H1 (cell line): ENCODE data around the gene UNC13C. TPM values are rescaled to one million over a fixed set of nuclear protein-coding genes. Genes with fewer than 3 reads are reported as not detected.

Experiments
- CTCF ChIA-PET: fragments of 300-600 bp; sonication (Branson Sonifier 250); formaldehyde crosslinking; loops from one replicate; lab custom pipeline; 2021; ENCODE audit not compliant: partially characterized antibody; lab: Charles Lee
- POLR2A ChIA-PET: fragments of 300-600 bp; sonication (Branson Sonifier 250); formaldehyde crosslinking; loops from one replicate; lab custom pipeline; 2021; ENCODE audit warnings: inconsistent platforms; ENCODE audit not compliant: partially characterized antibody; lab: Charles Lee
- DNase-seq, 2 experiments: peaks; one replicate each; pipeline versions ENCODE4 v3.0.0 to v3.0.0-alpha.2; 2010 to 2022; ENCODE audit warnings: low spot score in 2 of 2, low read depth in 1 of 2, mixed read lengths in 1 of 2
- FAIRE-seq: peaks from 2 replicates; lab custom pipeline; 2011; peaks lifted over from hg19 to GRCh38; lab: Jason Lieb, UNC
- H2AFZ ChIP-seq: 2 replicates; pipeline ENCODE4 v1.8.1; 2012; ENCODE audit warnings: low read length, inconsistent platforms
- H2AK5ac ChIP-seq: 2 replicates; pipeline ENCODE4 v1.6.1; 2013; ENCODE audit warnings: low read depth, low read length
- H2BK120ac ChIP-seq: replicated peaks from 2 replicates; pipeline ENCODE3; 2013; ENCODE audit warnings: low read depth, low read length, inconsistent platforms
- H2BK12ac ChIP-seq: 2 replicates; pipeline ENCODE4 v1.6.1; 2013; ENCODE audit warnings: low read depth, low read length
- H2BK15ac ChIP-seq: 2 replicates; pipeline ENCODE4 v1.6.1; 2013; ENCODE audit warnings: low read length
- H2BK20ac ChIP-seq: 2 replicates; pipeline ENCODE4 v1.6.1; 2013; ENCODE audit warnings: low read length
- H2BK5ac ChIP-seq: 2 replicates; pipeline ENCODE4 v1.6.1; 2013; ENCODE audit warnings: low read depth, low read length
- H3K14ac ChIP-seq: 2 replicates; pipeline ENCODE4 v1.6.1; 2013; ENCODE audit warnings: inconsistent platforms; ENCODE audit not compliant: insufficient read length
- H3K18ac ChIP-seq: 2 replicates; pipeline ENCODE4 v1.6.1; 2013; ENCODE audit warnings: low read length; ENCODE audit errors: extremely low read depth
- H3K23ac ChIP-seq: 2 replicates; pipeline ENCODE4 v1.6.1; 2013; ENCODE audit warnings: inconsistent platforms; ENCODE audit not compliant: insufficient read length
- H3K23me2 ChIP-seq: 2 replicates; pipeline ENCODE4 v1.6.1; 2013; ENCODE audit warnings: low read depth, low read length
- H3K27ac ChIP-seq: 2 replicates; pipeline ENCODE4 v1.6.1; 2011; ENCODE audit warnings: low read depth, low read length, inconsistent platforms
- H3K27me3 ChIP-seq, 4 experiments: replicated peaks in 1 of 4; 1 replicate in 1 of 4; 2 replicates in 3 of 4; pipeline versions ENCODE4 v1.6.1 to v1.8.1; 2011 to 2013; ENCODE audit warnings: low read length in 3 of 4, mild to moderate bottlenecking in 3 of 4, inconsistent platforms in 2 of 4, mixed read lengths in 2 of 4, moderate library complexity in 1 of 4; ENCODE audit not compliant: control insufficient read depth in 3 of 4, insufficient read depth in 3 of 4; ENCODE audit errors: extremely low read depth in 1 of 4
- H3K36me3 ChIP-seq, 4 experiments: 2 replicates each; pipeline versions ENCODE4 v1.6.1 to v1.8.1; 2011 to 2013; ENCODE audit warnings: mild to moderate bottlenecking in 4 of 4, low read length in 3 of 4, moderate library complexity in 2 of 4, control low read depth in 1 of 4, inconsistent platforms in 1 of 4; ENCODE audit not compliant: insufficient read depth in 4 of 4, control insufficient read depth in 2 of 4
- H3K4ac ChIP-seq: replicated peaks from 2 replicates; pipeline ENCODE3; 2013; ENCODE audit warnings: low read length, low read depth, mixed read lengths, inconsistent platforms; ENCODE audit not compliant: insufficient read length
- H3K4me1 ChIP-seq, 4 experiments: replicated peaks in 1 of 4; 1 replicate in 1 of 4; 2 replicates in 3 of 4; pipeline versions ENCODE4 v1.6.1 to v1.8.1; 2011 to 2013; ENCODE audit warnings: low read length in 3 of 4, inconsistent platforms in 2 of 4, mixed read lengths in 1 of 4; ENCODE audit not compliant: insufficient read depth in 4 of 4, control insufficient read depth in 3 of 4
- H3K4me2 ChIP-seq, 2 experiments: 2 replicates each; pipeline versions ENCODE4 v1.6.1 to v1.8.1; 2011 to 2013; ENCODE audit warnings: low read depth in 2 of 2, low read length in 2 of 2, control low read depth in 1 of 2, inconsistent platforms in 1 of 2, mild to moderate bottlenecking in 1 of 2; ENCODE audit not compliant: insufficient read depth in 1 of 2
- H3K4me3 ChIP-seq, 4 experiments: fragments of 200-600, 300-600 bp in 1 of 4; sonication (generic), shearing (Covaris generic), sonication (Bioruptor Twin) in 1 of 4; 2 replicates each; pipeline versions ENCODE4 v1.5.1 to v1.8.1; 2011 to 2016; ENCODE audit warnings: low read length in 4 of 4, low read depth in 3 of 4, control low read depth in 2 of 4, inconsistent platforms in 2 of 4, mild to moderate bottlenecking in 2 of 4, mixed read lengths in 1 of 4, moderate library complexity in 1 of 4; ENCODE audit not compliant: insufficient read depth in 2 of 4; ENCODE audit errors: extremely low read depth in 1 of 4
- H3K56ac ChIP-seq: replicated peaks from 2 replicates; pipeline ENCODE3; 2013; ENCODE audit warnings: low read depth, mild to moderate bottlenecking, mixed read lengths, low read length, inconsistent platforms; ENCODE audit not compliant: insufficient read length
- H3K79me1 ChIP-seq: 2 replicates; pipeline ENCODE4 v1.6.1; 2013; ENCODE audit warnings: low read depth, low read length, control low read depth
- H3K79me2 ChIP-seq, 2 experiments: 2 replicates each; pipeline versions ENCODE4 v1.6.1 to v1.8.1; 2012 to 2013; ENCODE audit warnings: low read length in 2 of 2, mild to moderate bottlenecking in 2 of 2, inconsistent platforms in 1 of 2; ENCODE audit not compliant: insufficient read depth in 2 of 2, control insufficient read depth in 1 of 2
- H3K9ac ChIP-seq, 4 experiments: replicated peaks in 1 of 4; 1 replicate in 1 of 4; 2 replicates in 3 of 4; pipeline versions ENCODE4 v1.6.1 to v1.8.1; 2011 to 2013; ENCODE audit warnings: low read depth in 3 of 4, low read length in 3 of 4, control low read depth in 2 of 4, mild to moderate bottlenecking in 2 of 4, moderate library complexity in 2 of 4, inconsistent platforms in 1 of 4; ENCODE audit errors: extremely low read depth in 1 of 4
- H3K9me3 ChIP-seq, 2 experiments: 2 replicates each; pipeline versions ENCODE4 v1.6.1 to v1.8.1; 2012 to 2013; ENCODE audit warnings: mild to moderate bottlenecking in 2 of 2, moderate library complexity in 2 of 2, control low read depth in 1 of 2, inconsistent platforms in 1 of 2, low read depth in 1 of 2, low read length in 1 of 2, mixed read lengths in 1 of 2; ENCODE audit not compliant: insufficient read depth in 2 of 2
- H4K20me1 ChIP-seq, 2 experiments: replicated peaks in 1 of 2; 2 replicates each; pipeline versions ENCODE3 to v1.8.1; 2011 to 2013; ENCODE audit warnings: inconsistent platforms in 2 of 2, low read length in 2 of 2, mild to moderate bottlenecking in 1 of 2; ENCODE audit not compliant: insufficient read depth in 2 of 2, control insufficient read depth in 1 of 2
- H4K5ac ChIP-seq: 2 replicates; pipeline ENCODE4 v1.6.1; 2013; ENCODE audit warnings: low read length, low read depth, mixed read lengths, inconsistent platforms; ENCODE audit not compliant: insufficient read length
- H4K8ac ChIP-seq: 2 replicates; pipeline ENCODE4 v1.8.0; 2013; ENCODE audit warnings: mild to moderate bottlenecking, moderate library complexity, low read length, inconsistent platforms; ENCODE audit not compliant: insufficient read depth; ENCODE audit errors: extremely low read depth
- H4K91ac ChIP-seq: replicated peaks from 2 replicates; pipeline ENCODE3; 2013; ENCODE audit warnings: low read length, mixed read lengths, inconsistent platforms; ENCODE audit not compliant: insufficient read length
- ASH2L ChIP-seq: fragments of 200-600, 300-600 bp; sonication (generic); IDR thresholded peaks from one replicate; pipeline ENCODE4 v1.7.1; 2017; ENCODE audit warnings: low read length
- CBX5 ChIP-seq: fragments of 300-800, 300-1000 bp; sonication (generic); IDR thresholded peaks from 2 replicates; pipeline ENCODE4 v1.7.1; 2016; ENCODE audit warnings: antibody characterized with exemption, low read length, low read depth
- CBX8 ChIP-seq: fragments of 300-800, 300-1000 bp; sonication (generic); IDR thresholded peaks from 2 replicates; pipeline ENCODE4 v1.7.1; 2016; ENCODE audit warnings: low read depth, low read length, borderline replicate concordance
- CEBPB ChIP-seq: IDR thresholded peaks from 2 replicates; pipeline ENCODE4 v1.6.1; 2012; ENCODE audit warnings: low read depth, low read length
- CHD1 ChIP-seq: IDR thresholded peaks from 2 replicates; pipeline ENCODE4 v1.6.1; 2012; ENCODE audit warnings: low read depth, low read length, improper control_type of control experiment
- CTBP2 ChIP-seq: IDR thresholded peaks from 2 replicates; pipeline ENCODE4 v1.7.0; 2011; ENCODE audit warnings: borderline replicate concordance, mild to moderate bottlenecking, moderate library complexity, mixed read lengths, low read length; ENCODE audit not compliant: insufficient read depth, insufficient read length
- KDM5A ChIP-seq: fragments of 200-600 bp; IDR thresholded peaks from 2 replicates; pipeline ENCODE4 v1.7.1; 2012; ENCODE audit warnings: mild to moderate bottlenecking, low read length, inconsistent platforms, mixed read lengths
- SIN3A ChIP-seq, 2 experiments: IDR thresholded peaks in 1 of 2; conservative IDR thresholded peaks in 1 of 2; 2 replicates each; pipeline ENCODE4 v1.6.1; 2011 to 2012; ENCODE audit warnings: low read length in 2 of 2, improper control_type of control experiment in 1 of 2, low read depth in 1 of 2, mild to moderate bottlenecking in 1 of 2
- SP4 ChIP-seq: IDR thresholded peaks from 2 replicates; pipeline ENCODE4 v1.6.1; 2012; ENCODE audit warnings: low read length, inconsistent platforms
- TAF1 ChIP-seq: IDR thresholded peaks from 2 replicates; pipeline ENCODE4 v1.6.1; 2011; ENCODE audit warnings: mild to moderate bottlenecking, low read depth, low read length
- polyA plus RNA-seq, 7 experiments: library from polyadenylated mRNA; depleted of rRNA in 3 of 7; stranded (reverse) in 5 of 7; unstranded in 2 of 7; fragments of >200 nt in 5 of 7; fragments of 200-250 nt in 2 of 7; gene quantifications; 1 replicate in 5 of 7; 2 replicates in 1 of 7; 4 replicates in 1 of 7; pipeline versions ENCODE4 v1.2.1 to v1.2.3, GENCODE V29; 2011 to 2013; ENCODE audit warnings: missing spikeins in 2 of 7, mixed read lengths in 2 of 7
- total RNA-seq: library from RNA; stranded (reverse); fragmentation: NEBNext Ultra II Directional; extraction: Animal tissue kit (Norgen Biotek cat#: 25700); gene quantifications from 2 replicates; pipeline ENCODE4 v1.2.1, GENCODE V29; 2021

UNC13C gene
- total and polyA plus RNA-seq, 2 of the 8 experiments (the other 6 are each of a cell fraction or from before 2014, with no cell fraction given): 0.02 to 0.13 TPM

- H3K27me3 ChIP-seq: no peaks in the 10 kb centered on the region
- no peak overlapping the region for H2BK5ac ChIP-seq
- H3K79me2 ChIP-seq: no peaks in the 10 kb centered on the region
- H3K9me3 ChIP-seq: no peaks in the 10 kb centered on the region
- H3K4me1 ChIP-seq: no peaks in the 10 kb centered on the region
- no peak overlapping the region for H3K9ac ChIP-seq
- no peak overlapping the region for H3K23ac ChIP-seq
- no peak overlapping the region for H3K4me3 ChIP-seq
- no peak overlapping the region for H2BK20ac ChIP-seq
- H2BK12ac ChIP-seq: no peak overlapping the region
- POLR2A ChIA-PET: no interaction called here
- H3K79me1 ChIP-seq: no peaks in the 10 kb centered on the region
- no peak overlapping the region for H3K56ac ChIP-seq
- H4K20me1 ChIP-seq: no peaks in the 10 kb centered on the region
- H2AK5ac ChIP-seq: no peak overlapping the region
- H2AFZ ChIP-seq: no peak overlapping the region
- no peak overlapping the region for H3K14ac ChIP-seq
- CTCF ChIA-PET: no interaction called here
- no peak overlapping the region for H2BK120ac ChIP-seq
- H3K27ac ChIP-seq: no peak overlapping the region
- H4K91ac ChIP-seq: no peak overlapping the region
- no peak overlapping the region for H3K18ac ChIP-seq
- no peak overlapping the region for H4K5ac ChIP-seq
- H3K4me2 ChIP-seq: no peak overlapping the region
- H3K23me2 ChIP-seq: no peaks in the 10 kb centered on the region
- no peak overlapping the region for H3K4ac ChIP-seq
- FAIRE-seq (no peak), DNase-seq (no peak)
- no peak overlapping the region for H2BK15ac ChIP-seq
- H3K36me3 ChIP-seq: no peaks in the 10 kb centered on the region
- H4K8ac ChIP-seq: no peak overlapping the region
- TF ChIP-seq SP4 (no peak), CHD1 (no peak), KDM5A (no peak), CBX5 (no peak), ASH2L (no peak), TAF1 (no peak), CBX8 (no peak), SIN3A (conservative IDR thresholded peaks at IDR 0.05 in 1 of 2, IDR thresholded peaks at IDR 0.05 in 1 of 2; ENCODE audit: low read depth in 1 of 2, low read length in 2 of 2) (no peak), CEBPB (no peak), CTBP2 (no peak)
Measured at GRCh38 chr15:54506977-54507524, 528.8 kb downstream of the UNC13C start.
